GM18499 (cell line): ENCODE results near the gene ZNF286A.
"Not testable (repeated sequence)": the region's sequence is repeated elsewhere in the genome, so short reads cannot be mapped to it uniquely, and the experiment has no call there.

Experiments used
- ATAC-seq: cut with Tn5 transposase; IDR thresholded peaks from one replicate; pipeline ENCODE4 v1.9.1; 2021; ENCODE audit warnings: moderate number of reproducible peaks; ENCODE audit not compliant: insufficient read depth, unreplicated experiment

ZNF286A gene

DNA sequence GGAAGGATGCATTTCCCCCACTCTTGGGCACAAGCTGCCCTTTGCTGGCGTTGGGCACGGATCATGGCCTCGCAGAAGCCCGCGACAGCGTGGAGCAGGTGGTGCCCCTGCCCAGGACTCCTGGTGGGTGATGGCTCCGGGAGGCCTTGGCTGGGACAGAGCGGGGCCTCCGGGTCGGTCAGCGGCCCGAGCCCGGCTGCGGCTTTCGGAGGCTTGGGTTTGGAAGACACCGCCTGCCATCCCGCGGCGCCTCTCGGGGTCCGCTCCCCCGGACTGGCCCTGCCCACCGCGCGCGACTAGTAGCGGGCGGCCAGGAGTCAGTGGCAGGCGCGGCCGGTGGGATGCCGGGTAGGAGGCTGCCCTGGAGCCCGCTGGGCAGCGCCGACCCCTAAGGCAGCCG is 49.9 kb downstream of the ZNF286A start:
- not testable (repeated sequence) for ATAC-seq

DNA sequence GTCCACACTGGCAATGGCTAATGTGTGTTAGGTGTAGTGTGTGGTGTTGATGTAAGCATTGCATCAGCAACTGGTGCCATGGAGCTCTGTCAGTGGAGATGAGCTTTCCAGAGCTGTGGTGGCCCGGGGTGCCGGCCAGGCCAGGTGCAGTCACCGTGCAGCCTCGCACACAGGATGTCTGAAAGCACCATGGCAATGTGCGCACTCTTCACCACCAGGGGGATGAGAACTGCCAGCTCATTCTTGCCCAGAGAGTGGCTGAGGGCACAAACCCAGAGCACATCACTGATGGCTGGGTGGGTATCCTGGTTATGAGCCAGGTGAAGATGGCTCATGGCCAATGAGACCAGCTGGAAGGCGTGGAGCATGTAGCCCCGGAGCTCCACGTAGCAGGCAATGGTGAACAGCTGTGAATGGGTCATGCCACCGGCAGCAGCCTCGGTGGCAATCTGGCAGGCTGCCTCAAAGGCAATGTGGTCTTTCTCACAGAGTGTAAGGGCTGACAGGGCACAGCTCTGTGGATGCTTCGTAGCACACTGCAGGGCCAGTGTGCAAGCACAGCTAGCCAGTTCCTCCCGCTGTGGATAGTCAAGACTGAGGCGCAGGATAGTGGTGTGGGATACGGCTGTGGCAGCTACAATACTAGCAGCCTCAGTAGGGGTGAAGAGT is 69.4 kb downstream of the ZNF286A start:
- not testable (repeated sequence) for ATAC-seq
